Stimulated activated naive B cell treated with anti-CD40 and anti-IgM and Interleukin-4, amounts not matched to agents 10 μg/mL and 1 μg/mL and 100 μg/mL, for 72 hours (primary cell): Measurements from ENCODE around the gene TNNT1.

ENCODE experiments used
- ATAC-seq, 2 donors: fragments of 150-1000 bp; cut with Tn5 transposase; replicated peaks; 2 replicates each; pipeline ENCODE4 v1.10.0; 2021; ENCODE audit warnings: moderate library complexity in 1 of 2
- DNase-seq: peaks from one replicate; pipeline ENCODE4 v3.0.0; 2021
- H3K27ac Mint-ChIP-seq: one replicate; pipeline ENCODE4 v1.8.0; 2022; ENCODE audit warnings: mild to moderate bottlenecking, mixed read lengths
- H3K27me3 Mint-ChIP-seq, 2 donors: one replicate each; pipeline ENCODE4 v1.8.0; 2022; ENCODE audit warnings: mixed read lengths in 2 of 2
- H3K36me3 Mint-ChIP-seq, 2 donors: one replicate each; pipeline ENCODE4 v1.8.0; 2022; ENCODE audit warnings: mixed read lengths in 2 of 2, mild to moderate bottlenecking in 1 of 2
- H3K4me1 Mint-ChIP-seq, 2 donors: one replicate each; pipeline ENCODE4 v1.8.0; 2022; ENCODE audit warnings: mixed read lengths in 2 of 2, mild to moderate bottlenecking in 1 of 2
- H3K4me3 Mint-ChIP-seq, 2 donors: one replicate each; pipeline ENCODE4 v1.8.0; 2022; ENCODE audit warnings: mild to moderate bottlenecking in 2 of 2, mixed read lengths in 2 of 2, moderate library complexity in 1 of 2
- H3K9me3 Mint-ChIP-seq, 2 donors: one replicate each; pipeline ENCODE4 v1.8.0; 2022; ENCODE audit warnings: mixed read lengths in 2 of 2, mild to moderate bottlenecking in 1 of 2

Gene TNNT1

DNA sequence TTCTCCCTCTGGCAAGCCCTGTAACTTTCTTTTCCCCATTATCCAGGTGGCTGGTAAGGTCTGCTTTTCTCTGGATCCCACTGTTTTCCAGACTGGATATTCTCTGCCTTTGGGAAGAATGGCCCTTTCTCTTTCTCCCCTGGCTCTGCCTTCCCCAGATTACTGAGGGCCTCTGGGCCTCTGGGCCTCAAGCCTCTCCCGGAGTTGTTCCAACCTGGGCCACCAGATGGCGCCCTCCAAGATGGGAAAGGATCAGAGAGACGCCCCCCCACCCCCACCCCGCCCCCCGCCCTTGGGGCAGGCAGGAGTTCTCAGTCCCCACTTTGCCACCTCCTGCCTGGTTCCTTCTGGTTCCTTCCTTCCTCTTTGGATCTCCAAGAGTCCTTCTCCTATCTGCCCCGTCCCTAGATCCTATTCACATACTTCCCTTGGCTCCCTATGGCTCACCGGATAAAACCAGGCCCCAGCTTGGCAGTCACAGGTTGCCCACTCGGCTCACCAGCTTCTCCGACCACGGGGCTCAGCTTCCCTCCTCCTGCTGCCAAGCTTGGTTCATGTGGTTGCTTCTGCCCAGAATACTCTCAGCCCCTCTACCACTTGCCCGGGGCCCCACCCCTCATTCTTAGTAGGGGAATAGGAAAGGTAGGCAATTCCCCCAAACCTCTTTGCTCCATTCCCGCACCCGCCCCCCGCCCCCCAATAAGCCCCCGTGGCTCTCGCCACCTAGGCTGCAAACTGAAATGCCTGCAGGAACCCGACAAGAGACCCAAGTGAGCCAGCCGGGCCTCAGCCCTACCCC lies 60.3 kb downstream of the TNNT1 start:
- H3K9me3 Mint-ChIP-seq = no peaks in the 10 kb centered on the region
- DNase-seq = peak; percentile 56
- H3K36me3 Mint-ChIP-seq = peaks cover 38 to 46% of the 10 kb centered on the region in 2 donors
- H3K27ac Mint-ChIP-seq = peak overlapping the region; percentile 44
- peak; percentile 35 to 43 for ATAC-seq
- H3K27me3 Mint-ChIP-seq = peaks cover 49 to 54% of the 10 kb centered on the region in 2 donors
- peaks cover 26 to 31% of the 10 kb centered on the region in 2 donors for H3K4me1 Mint-ChIP-seq
- peak overlapping the region; percentile 66 to 68 for H3K4me3 Mint-ChIP-seq

DNA sequence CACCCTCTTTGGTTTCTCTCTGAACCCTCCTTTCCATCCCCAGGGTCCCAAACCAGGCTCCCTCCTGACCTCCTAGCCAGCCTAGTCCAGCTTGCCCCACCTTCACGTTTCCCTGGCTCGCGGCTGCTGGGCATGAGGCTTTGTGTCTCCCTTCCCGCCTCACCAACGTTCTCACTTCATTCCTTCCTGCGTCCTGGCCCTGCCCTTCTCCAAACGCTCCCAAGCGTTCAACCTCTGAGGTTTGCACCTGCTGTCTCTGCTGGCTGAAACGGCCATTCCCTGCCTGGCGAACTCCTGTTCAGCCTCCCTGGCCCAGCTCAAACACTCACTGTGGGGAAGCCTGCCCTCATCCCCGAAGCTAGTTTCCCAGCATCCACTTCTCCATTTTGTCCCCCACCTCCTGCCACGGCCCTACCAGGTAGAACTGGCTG lies 61.0 kb downstream of the TNNT1 start:
- no peak for ATAC-seq
- peaks cover 56 to 61% of the 10 kb centered on the region in 2 donors for H3K27me3 Mint-ChIP-seq
- peak overlapping the region; percentile 66 to 68 for H3K4me3 Mint-ChIP-seq
- no peaks in the 10 kb centered on the region for H3K9me3 Mint-ChIP-seq
- DNase-seq = no peak
- H3K4me1 Mint-ChIP-seq = peaks cover 26 to 31% of the 10 kb centered on the region in 2 donors
- H3K36me3 Mint-ChIP-seq = peaks cover 38 to 46% of the 10 kb centered on the region in 2 donors
- H3K27ac Mint-ChIP-seq = peak overlapping the region; percentile 60

DNA sequence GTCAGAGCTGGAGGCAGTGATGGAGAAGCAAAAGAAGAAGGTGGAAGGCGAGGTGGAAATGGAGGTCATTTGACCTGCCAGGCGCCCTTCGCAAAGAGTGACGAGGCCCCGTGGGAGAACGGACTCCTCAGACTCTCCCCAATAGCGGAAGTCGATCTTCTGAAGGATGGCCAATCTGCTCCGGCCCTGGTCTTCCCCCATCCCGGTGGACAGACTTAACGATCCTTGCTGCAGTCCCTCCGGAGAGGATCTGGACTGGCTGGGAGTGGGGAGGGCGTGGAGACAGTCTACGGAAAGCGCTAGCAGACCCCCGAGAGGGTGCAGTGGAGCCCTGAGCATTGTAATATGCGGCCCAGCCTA lies 61.5 kb downstream of the TNNT1 start:
- H3K4me3 Mint-ChIP-seq = peak overlapping the region; percentile 80 to 84
- peaks cover 27 to 34% of the 10 kb centered on the region in 2 donors for H3K4me1 Mint-ChIP-seq
- peaks cover 0 to 3% of the 10 kb centered on the region in 2 donors for H3K9me3 Mint-ChIP-seq
- no peak for DNase-seq
- peak; percentile 32 to 33 for ATAC-seq
- H3K27me3 Mint-ChIP-seq = peaks cover 61 to 67% of the 10 kb centered on the region in 2 donors
- peaks cover 36 to 41% of the 10 kb centered on the region in 2 donors for H3K36me3 Mint-ChIP-seq
- peak overlapping the region; percentile 90 for H3K27ac Mint-ChIP-seq

DNA sequence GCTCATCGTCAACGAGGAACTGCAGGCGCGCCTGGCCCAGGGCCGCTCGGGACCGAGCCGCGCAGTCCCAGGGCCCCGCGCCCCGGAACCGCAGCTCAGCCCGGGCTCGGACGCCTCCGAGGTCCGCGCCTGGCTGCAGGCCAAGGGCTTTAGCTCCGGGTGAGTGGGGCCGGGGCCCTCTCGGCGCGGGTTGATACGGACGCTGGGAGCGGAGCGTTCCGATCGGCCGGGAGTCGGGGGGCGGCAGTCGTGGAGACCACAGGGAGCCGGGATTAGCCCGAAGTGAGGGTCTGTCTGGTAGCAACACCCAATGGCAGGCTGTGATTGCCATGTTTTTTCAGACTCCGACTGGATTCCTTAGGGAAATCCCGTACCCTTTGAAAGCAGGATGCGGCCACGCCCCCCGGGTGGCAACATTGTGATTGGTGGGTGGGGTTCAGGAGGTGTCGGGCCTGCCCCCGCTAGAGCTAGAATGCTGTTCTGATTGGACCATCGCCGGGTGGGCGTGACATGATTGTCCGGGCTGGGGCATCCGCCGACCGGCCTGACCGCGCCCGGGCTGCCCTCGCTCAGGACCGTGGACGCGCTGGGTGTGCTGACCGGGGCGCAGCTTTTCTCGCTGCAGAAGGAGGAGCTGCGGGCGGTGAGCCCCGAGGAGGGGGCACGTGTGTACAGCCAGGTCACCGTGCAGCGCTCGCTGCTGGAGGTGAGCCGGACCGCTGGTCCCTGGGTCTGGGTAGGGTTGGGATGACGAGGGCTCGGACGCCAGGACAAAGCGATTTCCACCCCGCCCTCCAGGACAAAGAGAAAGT lies 62.1 kb downstream of the TNNT1 start:
- peak overlapping the region; percentile 90 for H3K27ac Mint-ChIP-seq
- H3K36me3 Mint-ChIP-seq = peaks cover 38 to 39% of the 10 kb centered on the region in 2 donors
- peak overlapping the region; percentile 80 to 84 for H3K4me3 Mint-ChIP-seq
- ATAC-seq (peak; percentile 69 to 72), DNase-seq (peak; percentile 50)
- peaks cover 0 to 4% of the 10 kb centered on the region in 2 donors for H3K9me3 Mint-ChIP-seq
- peaks cover 67 to 72% of the 10 kb centered on the region in 2 donors for H3K27me3 Mint-ChIP-seq
- peaks cover 31 to 40% of the 10 kb centered on the region in 2 donors for H3K4me1 Mint-ChIP-seq

DNA sequence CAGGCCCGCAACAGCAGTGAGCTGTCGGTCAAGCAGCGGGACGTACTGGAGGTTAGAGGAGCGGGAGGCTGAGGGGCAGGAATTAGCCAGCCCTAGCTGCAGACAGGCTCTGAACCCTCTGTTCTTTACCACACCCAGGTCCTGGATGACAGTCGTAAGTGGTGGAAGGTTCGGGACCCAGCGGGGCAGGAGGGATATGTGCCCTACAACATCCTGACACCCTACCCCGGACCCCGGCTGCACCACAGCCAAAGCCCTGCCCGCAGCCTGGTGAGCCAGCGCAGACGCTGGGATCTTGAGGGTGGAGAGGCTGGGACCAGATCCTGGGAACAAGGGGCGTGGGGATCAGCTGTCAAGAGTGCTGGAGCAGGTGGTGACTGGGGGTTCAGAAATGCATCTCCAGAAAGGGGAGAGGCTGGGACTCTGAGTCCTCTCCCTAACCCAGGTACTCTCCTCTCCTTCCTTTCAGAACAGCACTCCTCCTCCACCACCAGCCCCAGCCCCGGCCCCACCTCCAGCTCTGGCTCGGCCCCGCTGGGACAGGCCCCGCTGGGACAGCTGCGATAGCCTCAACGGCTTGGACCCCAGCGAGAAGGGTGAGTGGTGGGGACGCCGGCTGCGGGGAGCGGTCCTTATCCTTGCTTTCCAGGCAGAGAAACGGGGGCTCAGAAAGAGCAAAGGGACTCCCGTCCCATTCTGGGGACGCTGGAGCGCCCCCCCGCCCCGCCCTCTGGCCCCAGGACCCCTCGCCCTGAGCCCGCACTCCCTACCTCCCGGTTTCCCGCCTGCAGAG lies 62.9 kb downstream of the TNNT1 start:
- peaks cover 36 to 37% of the 10 kb centered on the region in 2 donors for H3K36me3 Mint-ChIP-seq
- H3K4me3 Mint-ChIP-seq = peak overlapping the region; percentile 25 to 84
- H3K27ac Mint-ChIP-seq = peak overlapping the region; percentile 62
- no peak for DNase-seq
- H3K9me3 Mint-ChIP-seq = peaks cover 0 to 4% of the 10 kb centered on the region in 2 donors
- peaks cover 34 to 48% of the 10 kb centered on the region in 2 donors for H3K4me1 Mint-ChIP-seq
- no peak for ATAC-seq
- H3K27me3 Mint-ChIP-seq = peaks cover 74 to 81% of the 10 kb centered on the region in 2 donors

DNA sequence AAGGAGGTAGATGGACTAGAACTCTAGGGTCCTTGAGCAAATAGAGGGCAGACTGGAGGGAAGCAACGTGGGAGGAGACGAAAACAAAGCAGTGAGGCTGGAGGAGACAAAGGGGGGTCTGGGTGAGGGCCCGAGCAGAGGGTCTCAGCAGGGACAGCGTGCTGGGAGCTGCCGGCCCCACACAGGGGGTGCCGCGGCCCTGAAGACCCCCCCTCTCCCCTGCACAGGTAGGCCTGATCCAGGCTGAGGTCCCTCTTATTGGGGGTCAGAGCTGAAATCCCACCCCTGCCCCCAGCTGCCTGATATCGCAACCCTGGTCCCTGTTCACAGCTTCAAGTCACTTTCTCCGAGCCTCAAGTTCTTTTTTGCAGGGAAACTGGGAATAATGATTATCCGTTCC lies 64.6 kb downstream of the TNNT1 start:
- H3K27me3 Mint-ChIP-seq = peaks cover 86 to 92% of the 10 kb centered on the region in 2 donors
- H3K27ac Mint-ChIP-seq = no peak overlapping the region
- no peak for DNase-seq
- H3K4me1 Mint-ChIP-seq = peaks cover 39 to 58% of the 10 kb centered on the region in 2 donors
- peaks cover 5 to 11% of the 10 kb centered on the region in 2 donors for H3K9me3 Mint-ChIP-seq
- peaks cover 19 to 20% of the 10 kb centered on the region in 2 donors for H3K36me3 Mint-ChIP-seq
- no peak for ATAC-seq
- no peak overlapping the region for H3K4me3 Mint-ChIP-seq

DNA sequence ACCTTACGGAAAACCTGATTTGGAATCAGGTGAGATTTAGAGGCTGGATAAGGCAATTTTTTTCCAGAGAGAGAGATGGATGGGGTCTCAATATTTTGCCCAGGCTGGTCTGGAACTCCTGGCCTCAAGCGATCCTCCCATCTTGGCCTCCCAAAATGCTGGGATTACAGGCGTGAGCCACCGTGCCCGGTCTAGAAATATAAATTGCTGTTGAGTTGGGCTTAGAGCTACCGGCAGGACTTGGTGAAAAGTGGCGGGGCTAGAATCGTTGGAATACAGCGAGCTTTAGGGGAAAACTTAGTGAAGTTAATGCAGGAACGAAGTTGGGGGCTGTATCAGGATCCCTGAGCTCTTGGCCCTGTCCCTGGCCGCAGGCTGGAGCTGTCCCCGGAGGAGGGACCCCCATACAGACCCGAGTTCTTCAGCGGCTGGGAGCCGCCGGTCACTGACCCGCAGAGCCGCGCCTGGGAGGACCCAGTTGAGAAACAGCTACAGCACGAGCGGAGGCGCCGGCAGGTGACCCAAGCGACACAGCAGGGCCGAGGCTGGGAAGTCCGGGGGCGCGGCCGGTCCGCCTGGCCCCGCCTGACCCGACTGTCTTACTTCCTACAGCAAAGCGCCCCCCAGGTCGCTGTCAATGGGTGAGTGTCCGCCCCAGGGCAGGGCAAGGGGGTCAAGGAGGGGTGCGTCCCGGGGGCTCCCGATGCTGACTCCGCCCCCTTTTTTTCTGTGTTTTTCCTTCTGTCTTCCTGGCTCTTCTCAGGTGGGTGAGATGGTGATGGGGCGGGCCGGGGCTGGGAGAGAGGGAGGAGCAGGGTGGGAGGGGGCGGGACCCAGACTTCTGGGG lies 65.8 kb downstream of the TNNT1 start:
- DNase-seq (no peak), ATAC-seq (no peak)
- Mint-ChIP-seq H3K9me3 (peaks cover 9 to 11% of the 10 kb centered on the region in 2 donors), H3K27me3 (peaks cover 81 to 87% of the 10 kb centered on the region in 2 donors), H3K36me3 (peaks cover 8 to 14% of the 10 kb centered on the region in 2 donors), H3K27ac (no peak overlapping the region), H3K4me1 (peaks cover 34 to 51% of the 10 kb centered on the region in 2 donors), H3K4me3 (no peak overlapping the region)
